Myocyte (in vitro differentiated cells): ENCODE data around the gene DEK. TPM values are rescaled to one million over a fixed set of nuclear protein-coding genes. Genes with fewer than 3 reads are reported as not detected.
"Not testable (repeated sequence)": the region's sequence is repeated elsewhere in the genome, so short reads cannot be mapped to it uniquely, and the experiment has no call there.

Experiments
- DNase-seq: peaks from one replicate; pipeline ENCODE4 v3.0.0-alpha.2; 2012; ENCODE audit warnings: low read depth
- total RNA-seq: library from RNA; depleted of rRNA; stranded (reverse); fragments of >200 nt; gene quantifications from 2 replicates; pipeline ENCODE4 v1.2.3, GENCODE V29; 2014

The DEK gene
- total RNA-seq, 1 donor from 2014 or later, result 136 TPM

GRCh38 chr6:18207949-18208348 is 56.4 kb downstream of the DEK start:
- no peak for DNase-seq

- no peak for DNase-seq
These were observed 56.9 kb downstream of the DEK start for GRCh38 chr6:18207438-18207837.

- DNase-seq, result no peak
These were observed 57.7 kb downstream of the DEK start for GRCh38 chr6:18206591-18206990.

GRCh38 chr6:18204691-18205090 is 59.6 kb downstream of the DEK start:
- DNase-seq, result no peak

GRCh38 chr6:18203786-18204185 is 60.5 kb downstream of the DEK start:
- DNase-seq, result no peak

- DNase-seq, result no peak
These were observed 72.3 kb downstream of the DEK start for GRCh38 chr6:18192026-18192425.

- DNase-seq, result no peak
These were observed 75.1 kb downstream of the DEK start for GRCh38 chr6:18189196-18189595.

GRCh38 chr6:18187701-18188100 is 76.6 kb downstream of the DEK start:
- no peak for DNase-seq

GRCh38 chr6:18186540-18187250 is 77.6 kb downstream of the DEK start:
- DNase-seq, result no peak

- no peak for DNase-seq
These were observed 78.3 kb downstream of the DEK start for GRCh38 chr6:18186033-18186432.

- no peak for DNase-seq
These were observed 78.7 kb downstream of the DEK start for GRCh38 chr6:18185624-18186023.

GRCh38 chr6:18183766-18184165 is 80.6 kb downstream of the DEK start:
- no peak for DNase-seq

GRCh38 chr6:18182568-18182967 is 81.8 kb downstream of the DEK start:
- DNase-seq, result no peak

- DNase-seq, result no peak
These were observed 84.5 kb downstream of the DEK start for GRCh38 chr6:18179770-18180356.

- DNase-seq, result no peak
These were observed 85.2 kb downstream of the DEK start for GRCh38 chr6:18178960-18179615.

GRCh38 chr6:18177286-18177965 is 86.9 kb downstream of the DEK start:
- DNase-seq, result no peak

GRCh38 chr6:18176198-18176597 is 88.1 kb downstream of the DEK start:
- not testable (repeated sequence) for DNase-seq

Other genes starting within 250 kb of the DEK start
- gene NHLRC1, start 141.9 kb downstream of the DEK start, total RNA-seq, result 3.4 and 4.1 TPM in 2 replicates
- gene TPMT, start 109.5 kb downstream of the DEK start, total RNA-seq, result 8.3 and 13.2 TPM in 2 replicates
- gene KDM1B, start 109.1 kb downstream of the DEK start, total RNA-seq, result 13.9 and 18.5 TPM in 2 replicates
- gene RNF144B, start 122.8 kb upstream of the DEK start, total RNA-seq, result 3.2 and 6.7 TPM in 2 replicates